GM19372 (cell line): ENCODE data around the gene CSRNP3.

Experiments used
- ATAC-seq: cut with Tn5 transposase; IDR thresholded peaks from one replicate; pipeline ENCODE4 v1.9.1; 2021; ENCODE audit warnings: mild to moderate bottlenecking, low read depth, moderate library complexity; ENCODE audit not compliant: unreplicated experiment

The CSRNP3 gene, protein sequence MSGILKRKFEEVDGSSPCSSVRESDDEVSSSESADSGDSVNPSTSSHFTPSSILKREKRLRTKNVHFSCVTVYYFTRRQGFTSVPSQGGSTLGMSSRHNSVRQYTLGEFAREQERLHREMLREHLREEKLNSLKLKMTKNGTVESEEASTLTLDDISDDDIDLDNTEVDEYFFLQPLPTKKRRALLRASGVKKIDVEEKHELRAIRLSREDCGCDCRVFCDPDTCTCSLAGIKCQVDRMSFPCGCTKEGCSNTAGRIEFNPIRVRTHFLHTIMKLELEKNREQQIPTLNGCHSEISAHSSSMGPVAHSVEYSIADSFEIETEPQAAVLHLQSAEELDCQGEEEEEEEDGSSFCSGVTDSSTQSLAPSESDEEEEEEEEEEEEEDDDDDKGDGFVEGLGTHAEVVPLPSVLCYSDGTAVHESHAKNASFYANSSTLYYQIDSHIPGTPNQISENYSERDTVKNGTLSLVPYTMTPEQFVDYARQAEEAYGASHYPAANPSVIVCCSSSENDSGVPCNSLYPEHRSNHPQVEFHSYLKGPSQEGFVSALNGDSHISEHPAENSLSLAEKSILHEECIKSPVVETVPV

DNA sequence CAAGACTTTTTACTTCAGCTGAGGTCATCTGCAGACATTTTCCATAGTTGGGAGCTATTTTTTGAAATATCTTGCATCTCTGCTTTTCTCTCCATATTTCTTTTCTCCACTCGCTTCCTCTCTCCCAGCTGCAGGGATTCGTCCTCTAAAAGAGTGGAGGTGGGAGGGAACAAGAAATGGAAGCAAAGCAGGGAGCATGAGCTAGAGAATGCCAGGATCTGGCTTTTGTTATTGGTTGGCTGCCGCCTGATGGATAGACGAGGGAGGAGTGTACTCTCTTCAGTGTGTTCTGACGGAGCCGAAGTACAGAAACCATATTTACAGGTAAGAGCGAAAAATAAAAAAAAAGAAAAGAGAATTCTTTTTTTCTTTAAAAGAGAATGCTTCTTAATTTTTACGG, at the start of gene CSRNP3:
Gene CSRNP3, plus strand, starts transcription at position 282 of the 400 bp plus-strand sequence. CDS start 125,368 bp downstream, outside the sequence.
- ATAC-seq = no peak

DNA sequence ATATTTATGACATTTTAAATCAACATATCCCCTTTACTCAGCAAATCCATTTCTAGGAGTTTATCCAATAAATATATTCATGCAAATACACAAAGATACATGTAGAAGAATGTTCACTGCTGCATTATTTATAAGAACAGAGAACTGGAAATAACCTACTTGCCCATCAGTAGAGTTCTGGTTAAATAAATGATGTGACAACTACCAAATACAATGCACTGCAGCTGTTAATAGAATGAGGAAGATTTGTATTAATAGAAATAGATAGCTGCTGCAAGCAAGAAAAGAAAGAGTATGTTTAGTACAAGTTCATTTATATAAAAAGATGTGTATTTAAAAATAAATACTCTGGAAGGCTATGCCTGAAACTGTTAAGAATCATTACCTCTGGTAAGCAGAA, 49.3 kb upstream of the CSRNP3 start:
- ATAC-seq = no peak

DNA sequence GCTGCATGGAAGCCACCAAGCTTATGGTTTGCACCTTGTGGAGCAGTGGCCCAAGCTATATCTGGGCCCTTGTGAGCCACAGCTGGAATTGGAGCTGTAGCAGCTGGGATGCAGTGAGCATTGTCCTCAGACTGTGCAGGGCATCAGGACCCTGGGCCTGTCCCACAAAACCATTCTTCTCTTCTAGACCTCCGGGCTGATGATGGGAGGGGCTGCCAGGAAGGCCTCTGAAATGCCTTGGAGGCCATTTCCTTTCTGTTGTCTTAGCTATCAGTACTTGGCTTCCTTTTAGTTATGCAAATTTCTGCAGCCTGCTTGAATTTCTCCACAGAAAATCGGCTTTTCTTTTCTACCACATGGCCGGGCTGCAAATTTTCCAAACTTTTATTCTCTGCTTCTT, 46.4 kb upstream of the CSRNP3 start:
- no peak for ATAC-seq

- ATAC-seq = no peak
Measured at GRCh38 chr2:165425556-165425955, 43.9 kb upstream of the CSRNP3 start.

DNA sequence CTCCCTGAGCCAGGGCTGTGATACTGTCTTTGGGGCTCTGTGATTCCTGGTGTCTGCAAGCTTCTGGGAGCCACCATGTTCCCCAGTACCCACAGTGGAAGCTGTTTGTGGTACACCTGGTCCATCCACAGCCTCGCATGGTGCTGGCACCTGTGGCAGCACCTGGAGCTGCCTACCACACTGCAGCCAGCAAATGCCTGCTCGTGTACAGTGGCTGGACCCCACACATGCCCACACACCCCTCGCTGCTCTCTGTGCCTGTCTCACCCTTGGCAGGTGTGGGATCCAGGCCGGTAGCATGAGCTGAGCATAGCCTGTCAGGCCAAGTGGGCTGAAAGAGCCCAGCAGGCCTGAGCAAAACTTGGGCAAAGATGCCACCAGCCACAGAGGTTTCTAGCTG, 41.8 kb upstream of the CSRNP3 start:
- no peak for ATAC-seq

GRCh38 chr2:165428926-165429325, 40.6 kb upstream of the CSRNP3 start:
- ATAC-seq = no peak

DNA sequence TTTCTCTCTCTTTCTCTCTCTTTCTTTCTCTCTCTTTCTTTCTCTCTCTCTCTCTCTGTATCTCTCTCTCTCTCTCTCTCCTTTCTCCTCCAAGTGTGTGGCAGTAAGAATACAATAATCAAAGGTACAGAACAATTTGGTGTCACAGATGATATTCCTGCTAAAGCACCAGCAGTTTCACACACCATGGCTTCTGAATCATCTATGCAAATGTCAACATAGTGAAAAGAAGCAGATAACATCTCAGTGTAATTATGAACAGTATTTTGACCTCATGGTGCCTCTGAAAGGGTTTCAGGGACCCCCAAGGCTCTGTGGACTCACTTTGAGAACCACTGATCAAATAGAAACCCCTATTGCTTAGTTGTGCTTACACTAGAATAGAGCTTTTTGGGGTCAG, 38.5 kb upstream of the CSRNP3 start:
- ATAC-seq = no peak

DNA sequence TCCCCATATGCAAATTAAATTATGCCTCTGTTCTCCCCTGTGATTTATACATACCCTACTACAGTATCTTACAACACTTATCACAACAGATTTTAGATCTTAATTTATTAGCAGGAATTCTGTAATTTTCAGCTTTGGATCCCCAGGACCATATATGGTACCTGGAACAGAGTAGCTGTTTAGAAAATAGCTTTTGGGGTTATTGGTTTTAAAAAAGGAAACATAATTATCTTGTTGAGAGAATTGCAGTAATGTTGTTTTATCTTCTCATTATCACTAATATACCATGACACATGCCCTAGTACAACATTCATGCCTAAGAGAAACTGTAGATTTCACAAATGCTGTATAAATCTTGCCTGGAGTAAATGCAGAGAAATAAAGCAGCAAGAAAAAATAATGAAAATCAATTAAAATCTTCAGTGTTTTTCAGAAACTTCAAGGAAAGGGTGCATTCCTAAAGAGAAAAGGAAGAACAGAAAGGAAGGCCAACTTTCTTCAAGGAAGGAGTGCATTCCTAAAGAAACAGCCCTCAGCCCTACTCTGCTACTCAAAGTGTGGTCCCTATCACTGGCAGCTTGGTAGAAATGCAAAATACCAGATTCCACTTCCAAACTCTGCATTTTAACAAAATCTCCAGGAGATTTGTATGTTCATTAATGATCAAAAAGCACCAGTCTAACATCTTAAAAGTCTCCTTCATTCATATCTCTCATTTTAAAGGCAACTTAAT, 37.1 kb upstream of the CSRNP3 start:
- no peak for ATAC-seq

- no peak for ATAC-seq
Measured at GRCh38 chr2:165434865-165435496, 34.5 kb upstream of the CSRNP3 start.

DNA sequence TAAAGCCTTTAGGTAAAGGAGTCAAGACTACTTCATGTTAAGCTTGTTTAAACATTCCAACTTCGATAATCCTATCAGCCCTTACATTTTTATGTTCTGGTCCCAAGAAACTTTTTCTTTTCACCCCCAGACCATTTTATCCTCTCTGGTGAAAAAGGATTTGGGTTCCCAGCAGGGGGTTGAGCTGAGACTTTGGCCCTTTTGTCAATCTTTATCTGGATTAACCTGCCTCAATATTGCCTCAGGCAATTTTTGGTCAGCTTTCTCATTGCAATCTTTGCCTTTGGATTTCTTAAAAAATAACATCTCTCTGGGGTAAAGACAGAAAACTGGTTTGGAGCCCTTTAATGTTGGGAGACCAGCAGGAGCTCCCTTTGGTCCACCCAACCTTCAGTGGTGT, 33.9 kb upstream of the CSRNP3 start:
- ATAC-seq = no peak

GRCh38 chr2:165436559-165436958, 32.9 kb upstream of the CSRNP3 start:
- ATAC-seq = no peak

DNA sequence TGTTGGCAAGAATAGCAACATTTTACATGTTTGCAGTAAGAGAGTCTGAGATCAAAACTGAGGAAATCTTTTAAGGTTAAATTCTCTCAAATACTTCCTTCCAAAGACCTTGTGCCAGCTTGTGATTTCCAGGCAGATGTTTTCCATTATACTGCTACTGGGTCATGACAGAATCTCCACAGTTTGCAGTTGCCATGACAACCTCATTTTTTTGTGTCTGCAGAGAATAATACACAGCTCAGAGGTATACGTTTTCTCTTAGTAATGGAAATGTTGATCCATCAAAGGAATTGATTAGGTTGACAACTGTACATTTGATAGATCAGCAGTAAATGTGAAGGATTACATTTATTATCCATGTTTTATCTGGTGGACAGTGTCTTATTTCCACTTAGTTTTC, 29.1 kb upstream of the CSRNP3 start:
- no peak for ATAC-seq

DNA sequence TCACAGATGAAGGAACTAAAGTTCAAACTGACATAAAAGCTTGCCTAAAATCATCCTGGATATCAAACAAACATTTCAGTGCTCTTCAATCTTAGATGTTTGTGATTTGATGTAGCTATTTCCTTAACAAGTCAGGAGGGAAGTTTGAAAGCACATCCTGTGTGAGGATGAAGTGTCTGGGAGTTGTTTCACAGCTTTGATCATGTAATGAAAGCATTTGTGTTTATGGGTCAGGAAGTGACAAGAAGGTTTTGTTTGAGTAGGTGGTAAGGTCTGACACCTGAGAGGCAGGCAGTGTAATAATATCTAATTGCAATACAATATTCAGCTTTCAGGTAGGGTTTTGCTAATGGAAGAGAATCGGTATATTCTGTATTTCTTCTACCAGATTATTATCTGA, 26.0 kb upstream of the CSRNP3 start:
- no peak for ATAC-seq

DNA sequence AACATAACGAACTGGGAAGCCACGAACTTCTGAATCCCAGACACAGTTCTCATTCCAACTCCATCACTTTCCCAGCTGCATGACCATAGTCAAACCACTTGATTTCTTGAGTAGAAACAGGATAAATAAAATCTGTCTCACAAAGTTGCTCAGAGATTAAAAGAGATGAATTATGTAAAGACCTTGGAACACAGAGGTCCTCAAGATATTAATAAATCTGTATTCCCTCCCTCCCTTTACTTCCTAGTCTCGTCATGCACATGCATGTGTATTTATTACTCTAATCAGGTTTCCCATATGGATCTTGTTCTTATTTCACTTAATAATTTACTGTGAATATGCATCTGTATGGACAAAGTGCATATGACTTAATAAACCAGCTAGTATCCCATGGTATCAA, 21.1 kb upstream of the CSRNP3 start:
- ATAC-seq = no peak

DNA sequence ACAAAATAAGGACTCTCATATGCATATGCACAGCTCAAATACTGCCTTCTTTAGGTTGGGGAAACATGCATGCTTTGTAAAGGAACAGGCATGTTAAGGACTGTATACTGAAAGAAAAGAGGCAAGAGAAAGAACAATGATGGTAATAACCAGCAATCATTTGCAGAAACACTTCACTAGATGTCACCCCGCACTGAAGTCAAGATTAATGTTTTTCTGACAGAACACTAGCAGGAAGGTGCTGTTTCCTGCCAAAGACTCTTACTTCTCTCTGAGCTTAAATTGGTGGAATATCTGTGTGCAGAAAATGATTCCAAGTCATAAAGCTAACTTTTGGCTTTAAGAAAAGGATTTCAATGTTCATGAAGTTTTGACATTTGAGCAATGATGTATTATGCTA, 19.3 kb upstream of the CSRNP3 start:
- ATAC-seq = no peak

- no peak for ATAC-seq
Measured at GRCh38 chr2:165452327-165452726, 17.2 kb upstream of the CSRNP3 start.

- ATAC-seq = no peak
Measured at GRCh38 chr2:165453561-165454094, 15.9 kb upstream of the CSRNP3 start.

- no peak for ATAC-seq
Measured at GRCh38 chr2:165454905-165455304, 14.6 kb upstream of the CSRNP3 start.

- no peak for ATAC-seq
Measured at GRCh38 chr2:165456027-165456426, 13.5 kb upstream of the CSRNP3 start.

GRCh38 chr2:165462443-165462842, 7.1 kb upstream of the CSRNP3 start:
- no peak for ATAC-seq

GRCh38 chr2:165466386-165466785, 3.1 kb upstream of the CSRNP3 start:
- ATAC-seq = no peak
